WERI-Rb-1 (cell line): Measurements from ENCODE around the gene NELL1.
A peak's percentile ranks its signal among the peaks of the same experiment; 100 is the strongest.

Experiments used
- DNase-seq: peaks from one replicate; pipeline ENCODE4 v3.0.0-alpha.2; 2020
- H3K27ac ChIP-seq: fragments of 250-450 bp; sonication (Bioruptor Pico); 2 replicates; pipeline ENCODE4 v1.5.1; 2020; ENCODE audit warnings: mild to moderate bottlenecking, moderate library complexity
- H3K27me3 ChIP-seq: fragments of 250-450 bp; sonication (Bioruptor Pico); 2 replicates; pipeline ENCODE4 v1.5.1; 2021; ENCODE audit warnings: mild to moderate bottlenecking, low read depth, moderate library complexity; ENCODE audit not compliant: insufficient read depth, severe bottlenecking
- H3K36me3 ChIP-seq: fragments of 250-450 bp; sonication (Bioruptor Pico); 2 replicates; pipeline ENCODE4 v1.5.1; 2020; ENCODE audit warnings: mild to moderate bottlenecking, moderate library complexity
- H3K4me3 ChIP-seq: 2 replicates; pipeline ENCODE4 v1.5.1; 2011; ENCODE audit warnings: low read depth, mild to moderate bottlenecking, control low read depth, low read length
- H3K9me3 ChIP-seq: fragments of 250-450 bp; sonication (Bioruptor Pico); 2 replicates; pipeline ENCODE4 v1.5.1; 2021; ENCODE audit warnings: mild to moderate bottlenecking, moderate library complexity; ENCODE audit not compliant: severe bottlenecking
- CTCF ChIP-seq: IDR thresholded peaks from 2 replicates; pipeline ENCODE4 v1.5.1; 2011; ENCODE audit warnings: low read depth, mild to moderate bottlenecking, control low read depth, inconsistent platforms, low read length

Gene NELL1

GRCh38 chr11:21505070-21505469 is 835.7 kb downstream of the NELL1 start:
- H3K9me3 ChIP-seq, result no peaks in the 10 kb centered on the region
- no peak overlapping the region for H3K27ac ChIP-seq
- no peak overlapping the region for H3K4me3 ChIP-seq
- no peaks in the 10 kb centered on the region for H3K36me3 ChIP-seq
- no peak for DNase-seq
- H3K27me3 ChIP-seq, result no peaks in the 10 kb centered on the region
- TF ChIP-seq CTCF, result no peak

- H3K27ac ChIP-seq, result no peak overlapping the region
- peak; percentile 89 for DNase-seq
- no peak overlapping the region for H3K4me3 ChIP-seq
- TF ChIP-seq CTCF, result peak; percentile 83
- H3K9me3 ChIP-seq, result no peaks in the 10 kb centered on the region
- no peaks in the 10 kb centered on the region for H3K36me3 ChIP-seq
- no peaks in the 10 kb centered on the region for H3K27me3 ChIP-seq
Measured at GRCh38 chr11:21511835-21512440, 842.6 kb downstream of the NELL1 start.

- peak; percentile 73 for TF ChIP-seq CTCF
- no peaks in the 10 kb centered on the region for H3K27me3 ChIP-seq
- H3K9me3 ChIP-seq, result no peaks in the 10 kb centered on the region
- DNase-seq, result peak; percentile 43
- no peaks in the 10 kb centered on the region for H3K36me3 ChIP-seq
- H3K27ac ChIP-seq, result no peak overlapping the region
- no peak overlapping the region for H3K4me3 ChIP-seq
Measured at GRCh38 chr11:21514316-21514715, 844.9 kb downstream of the NELL1 start.

- H3K27me3 ChIP-seq, result no peaks in the 10 kb centered on the region
- H3K9me3 ChIP-seq, result no peaks in the 10 kb centered on the region
- no peak overlapping the region for H3K4me3 ChIP-seq
- no peaks in the 10 kb centered on the region for H3K36me3 ChIP-seq
- no peak overlapping the region for H3K27ac ChIP-seq
- no peak for TF ChIP-seq CTCF
- DNase-seq, result no peak
Measured at GRCh38 chr11:21520244-21520643, 850.9 kb downstream of the NELL1 start.

- H3K27me3 ChIP-seq, result no peaks in the 10 kb centered on the region
- no peaks in the 10 kb centered on the region for H3K9me3 ChIP-seq
- H3K4me3 ChIP-seq, result no peak overlapping the region
- no peak for TF ChIP-seq CTCF
- no peak overlapping the region for H3K27ac ChIP-seq
- no peaks in the 10 kb centered on the region for H3K36me3 ChIP-seq
- DNase-seq, result no peak
Measured at GRCh38 chr11:21529187-21529586, 859.8 kb downstream of the NELL1 start.

GRCh38 chr11:21534288-21534687 is 864.9 kb downstream of the NELL1 start:
- no peak overlapping the region for H3K27ac ChIP-seq
- no peaks in the 10 kb centered on the region for H3K27me3 ChIP-seq
- DNase-seq, result no peak
- no peak for TF ChIP-seq CTCF
- H3K36me3 ChIP-seq, result no peaks in the 10 kb centered on the region
- no peaks in the 10 kb centered on the region for H3K9me3 ChIP-seq
- H3K4me3 ChIP-seq, result no peak overlapping the region
